ENCODE data around the gene SLC28A1.

SLC28A1 gene

GRCh38 chr15:84990507-84990906, 106.0 kb downstream of the SLC28A1 start:
- no peak overlapping the region for H3K4me3 ChIP-seq (ENCODE audit: low read depth, low read length)
- DNase-seq (ENCODE audit: low read depth) = no peak
- TF ChIP-seq CTCF (IDR thresholded peaks at IDR 0.05; ENCODE audit: low read depth, low read length, missing control alignments) = no peak

GRCh38 chr15:84991014-84991712, 106.7 kb downstream of the SLC28A1 start:
- TF ChIP-seq CTCF (IDR thresholded peaks at IDR 0.05; ENCODE audit: low read depth, low read length, missing control alignments) = no peak
- DNase-seq (ENCODE audit: low read depth) = no peak
- no peak overlapping the region for H3K4me3 ChIP-seq (ENCODE audit: low read depth, low read length)

GRCh38 chr15:84992157-84992944, 107.9 kb downstream of the SLC28A1 start:
- no peak for TF ChIP-seq CTCF (IDR thresholded peaks at IDR 0.05; ENCODE audit: low read depth, low read length, missing control alignments)
- no peak overlapping the region for H3K4me3 ChIP-seq (ENCODE audit: low read depth, low read length)
- DNase-seq (ENCODE audit: low read depth) = no peak
